Esophagus muscularis mucosa (tissue), 4 donors: Measurements from ENCODE around the gene SLC30A10.

ENCODE experiments used
- EP300 ChIP-seq: sonication (generic); formaldehyde crosslinking; IDR thresholded peaks from one replicate; pipeline ENCODE4 v1.6.1; 2017; ENCODE audit warnings: antibody characterized with exemption
- POLR2A ChIP-seq: fragments of 450-650 bp; IDR thresholded peaks from one replicate; pipeline ENCODE4 v1.6.1; 2017; ENCODE audit warnings: antibody characterized with exemption, moderate library complexity, mild to moderate bottlenecking, low read depth
- POLR2AphosphoS5 ChIP-seq, 2 donors: sonication (generic); formaldehyde crosslinking; IDR thresholded peaks; one replicate each; pipeline ENCODE4 v1.6.1; 2017; ENCODE audit warnings: antibody characterized with exemption in 2 of 2
- TF ChIP-seq, protein P1 (sequence below), 3 experiments: fragments of 200-600 bp in 2 of 3; fragments of 450-650 bp in 1 of 3; sonication (generic) in 2 of 3; IDR thresholded peaks; one replicate each; pipeline ENCODE4 v1.5.1; 2017 to 2019; ENCODE audit warnings: antibody characterized with exemption in 3 of 3, mild to moderate bottlenecking in 2 of 3, moderate library complexity in 1 of 3

DNA sequence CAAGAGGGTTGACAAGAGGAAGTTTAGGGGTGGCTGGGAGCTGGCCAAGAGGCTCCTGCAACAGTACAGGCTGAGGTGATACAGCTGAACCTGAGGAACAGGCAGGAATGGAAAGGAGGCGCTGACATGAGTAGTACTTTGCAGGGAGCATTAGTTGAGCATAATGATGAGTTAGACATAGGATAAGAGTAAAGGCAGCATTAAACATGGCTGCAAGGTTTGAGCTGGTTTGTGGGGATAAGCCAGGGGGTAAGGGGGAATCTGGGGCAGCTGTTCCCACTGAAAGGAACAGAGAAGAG, 20.6 kb downstream of the SLC30A10 start:
- TF ChIP-seq, protein P1, sequence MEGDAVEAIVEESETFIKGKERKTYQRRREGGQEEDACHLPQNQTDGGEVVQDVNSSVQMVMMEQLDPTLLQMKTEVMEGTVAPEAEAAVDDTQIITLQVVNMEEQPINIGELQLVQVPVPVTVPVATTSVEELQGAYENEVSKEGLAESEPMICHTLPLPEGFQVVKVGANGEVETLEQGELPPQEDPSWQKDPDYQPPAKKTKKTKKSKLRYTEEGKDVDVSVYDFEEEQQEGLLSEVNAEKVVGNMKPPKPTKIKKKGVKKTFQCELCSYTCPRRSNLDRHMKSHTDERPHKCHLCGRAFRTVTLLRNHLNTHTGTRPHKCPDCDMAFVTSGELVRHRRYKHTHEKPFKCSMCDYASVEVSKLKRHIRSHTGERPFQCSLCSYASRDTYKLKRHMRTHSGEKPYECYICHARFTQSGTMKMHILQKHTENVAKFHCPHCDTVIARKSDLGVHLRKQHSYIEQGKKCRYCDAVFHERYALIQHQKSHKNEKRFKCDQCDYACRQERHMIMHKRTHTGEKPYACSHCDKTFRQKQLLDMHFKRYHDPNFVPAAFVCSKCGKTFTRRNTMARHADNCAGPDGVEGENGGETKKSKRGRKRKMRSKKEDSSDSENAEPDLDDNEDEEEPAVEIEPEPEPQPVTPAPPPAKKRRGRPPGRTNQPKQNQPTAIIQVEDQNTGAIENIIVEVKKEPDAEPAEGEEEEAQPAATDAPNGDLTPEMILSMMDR (IDR thresholded peaks at IDR 0.05): no peak
- TF ChIP-seq POLR2A (no peak), EP300 (no peak), POLR2AphosphoS5 (IDR thresholded peaks at IDR 0.05) (no peak)
